Spleen (tissue), 7 donors: ENCODE measurements around the gene PCMTD2.

Experiments used
- POLR2A ChIP-seq, 3 donors: fragments of 450-650 bp; IDR thresholded peaks; one replicate each; pipeline ENCODE4 v1.5.1; 2017; ENCODE audit warnings: antibody characterized with exemption in 3 of 3, mild to moderate bottlenecking in 1 of 3
- POLR2AphosphoS5 ChIP-seq, 3 donors: sonication (generic); formaldehyde crosslinking; IDR thresholded peaks; one replicate each; pipeline ENCODE4 v1.5.1; 2017; ENCODE audit warnings: antibody characterized with exemption in 3 of 3
- TF ChIP-seq, protein P1 (sequence below), 11 experiments: fragments of 200-600 bp in 7 of 11; fragments of 450-650 bp in 4 of 11; sonication (generic) in 4 of 11; IDR thresholded peaks in 8 of 11; conservative IDR thresholded peaks in 3 of 11; 1 replicate in 7 of 11; 2 replicates in 4 of 11; pipeline versions ENCODE4 v1.4.0 to v1.8.0; 2016 to 2021; ENCODE audit warnings: antibody characterized with exemption in 11 of 11, inconsistent platforms in 4 of 11, mild to moderate bottlenecking in 1 of 11
- donor health status: DM: no; HTN: no; CAD: no; lungs with moderate emphysema.
- donor health status: DM: no; HTN: no; CAD: no.
- donor health status: DM: no; HTN: no; CAD: no.

DNA sequence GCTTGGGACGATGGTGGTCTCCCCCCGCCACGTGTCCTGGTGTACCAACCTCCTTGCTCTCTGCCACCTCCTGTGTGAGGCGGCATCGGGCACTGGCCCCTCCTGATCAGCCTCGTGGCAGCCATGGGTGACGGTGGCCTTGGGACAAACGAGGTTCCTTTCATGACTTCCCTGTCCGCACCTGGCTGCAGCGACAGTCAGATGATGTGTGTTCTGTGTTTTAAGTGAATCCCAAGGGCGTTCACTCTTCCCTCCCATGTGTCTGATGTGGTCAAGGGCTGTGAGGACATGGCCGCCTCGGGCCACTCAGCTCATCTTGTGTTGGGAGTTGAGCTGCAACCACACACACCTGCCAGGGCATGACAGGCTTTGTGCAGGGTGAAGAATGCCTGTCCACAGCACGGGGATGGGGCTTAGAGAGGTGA is 30.4 kb upstream of the PCMTD2 start:
- TF ChIP-seq, protein P1, sequence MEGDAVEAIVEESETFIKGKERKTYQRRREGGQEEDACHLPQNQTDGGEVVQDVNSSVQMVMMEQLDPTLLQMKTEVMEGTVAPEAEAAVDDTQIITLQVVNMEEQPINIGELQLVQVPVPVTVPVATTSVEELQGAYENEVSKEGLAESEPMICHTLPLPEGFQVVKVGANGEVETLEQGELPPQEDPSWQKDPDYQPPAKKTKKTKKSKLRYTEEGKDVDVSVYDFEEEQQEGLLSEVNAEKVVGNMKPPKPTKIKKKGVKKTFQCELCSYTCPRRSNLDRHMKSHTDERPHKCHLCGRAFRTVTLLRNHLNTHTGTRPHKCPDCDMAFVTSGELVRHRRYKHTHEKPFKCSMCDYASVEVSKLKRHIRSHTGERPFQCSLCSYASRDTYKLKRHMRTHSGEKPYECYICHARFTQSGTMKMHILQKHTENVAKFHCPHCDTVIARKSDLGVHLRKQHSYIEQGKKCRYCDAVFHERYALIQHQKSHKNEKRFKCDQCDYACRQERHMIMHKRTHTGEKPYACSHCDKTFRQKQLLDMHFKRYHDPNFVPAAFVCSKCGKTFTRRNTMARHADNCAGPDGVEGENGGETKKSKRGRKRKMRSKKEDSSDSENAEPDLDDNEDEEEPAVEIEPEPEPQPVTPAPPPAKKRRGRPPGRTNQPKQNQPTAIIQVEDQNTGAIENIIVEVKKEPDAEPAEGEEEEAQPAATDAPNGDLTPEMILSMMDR (IDR thresholded peaks at IDR 0.05 in 8 of 11, conservative IDR thresholded peaks at IDR 0.05 in 3 of 11) = no peak
- no peak for TF ChIP-seq POLR2A (IDR thresholded peaks at IDR 0.05)
- TF ChIP-seq POLR2AphosphoS5 (IDR thresholded peaks at IDR 0.05) = no peak
